AG10803 (cell line): Measurements from ENCODE around the gene PBX1.

Experiments
- DNase-seq: peaks from one replicate; pipeline ENCODE4 v3.0.0; 2010; ENCODE audit warnings: low read depth
- H3K4me3 ChIP-seq: 2 replicates; pipeline ENCODE4 v1.5.1; 2011; ENCODE audit warnings: mild to moderate bottlenecking, low read length, control low read depth
- CTCF ChIP-seq: conservative IDR thresholded peaks from 2 replicates; pipeline ENCODE4 v1.5.1; 2011; ENCODE audit warnings: mild to moderate bottlenecking, low read length, control low read depth, inconsistent platforms

Gene PBX1

GRCh38 chr1:164783778-164784555 lies 225.0 kb downstream of the PBX1 start:
- DNase-seq: no peak
- H3K4me3 ChIP-seq: no peak overlapping the region
- no peak for TF ChIP-seq CTCF

GRCh38 chr1:164784960-164785359 lies 226.0 kb downstream of the PBX1 start:
- H3K4me3 ChIP-seq: no peak overlapping the region
- no peak for TF ChIP-seq CTCF
- DNase-seq: no peak

GRCh38 chr1:164785841-164786534 lies 227.0 kb downstream of the PBX1 start:
- DNase-seq: peak; percentile 61
- no peak overlapping the region for H3K4me3 ChIP-seq
- no peak for TF ChIP-seq CTCF

GRCh38 chr1:164786980-164787833 lies 228.2 kb downstream of the PBX1 start:
- peak; percentile 77 for DNase-seq
- no peak overlapping the region for H3K4me3 ChIP-seq
- peak; percentile 97 for TF ChIP-seq CTCF

GRCh38 chr1:164787834-164788231 lies 228.8 kb downstream of the PBX1 start:
- DNase-seq: no peak
- H3K4me3 ChIP-seq: no peak overlapping the region
- no peak for TF ChIP-seq CTCF

- no peak for DNase-seq
- no peak for TF ChIP-seq CTCF
- H3K4me3 ChIP-seq: no peak overlapping the region
These were observed 231.1 kb downstream of the PBX1 start for GRCh38 chr1:164790081-164790480.
